Stimulated activated CD8-positive, alpha-beta memory T cell treated with anti-CD3 and anti-CD28 coated beads, Interleukin-15, amount 100 ng/mL, for 4 hours (primary cell): Measurements from ENCODE around the gene ATP6V0A1.
A peak's percentile ranks its signal among the peaks of the same experiment; 100 is the strongest.
"Not testable (repeated sequence)": the region's sequence is repeated elsewhere in the genome, so short reads cannot be mapped to it uniquely, and the experiment has no call there.

ENCODE experiments used
- DNase-seq, 2 donors: peaks; one replicate each; pipeline ENCODE4 v3.0.0-alpha.2; 2020; ENCODE audit warnings: low read depth in 2 of 2

ATP6V0A1 gene

GRCh38 chr17:42458497-42459255 is at the start of gene ATP6V0A1:
TSS of gene ATP6V0A1 (plus strand) at chr17:42458878. CDS start at chr17:42460895, 2,017 bp downstream.
- peak; percentile 77 to 81 for DNase-seq

DNA sequence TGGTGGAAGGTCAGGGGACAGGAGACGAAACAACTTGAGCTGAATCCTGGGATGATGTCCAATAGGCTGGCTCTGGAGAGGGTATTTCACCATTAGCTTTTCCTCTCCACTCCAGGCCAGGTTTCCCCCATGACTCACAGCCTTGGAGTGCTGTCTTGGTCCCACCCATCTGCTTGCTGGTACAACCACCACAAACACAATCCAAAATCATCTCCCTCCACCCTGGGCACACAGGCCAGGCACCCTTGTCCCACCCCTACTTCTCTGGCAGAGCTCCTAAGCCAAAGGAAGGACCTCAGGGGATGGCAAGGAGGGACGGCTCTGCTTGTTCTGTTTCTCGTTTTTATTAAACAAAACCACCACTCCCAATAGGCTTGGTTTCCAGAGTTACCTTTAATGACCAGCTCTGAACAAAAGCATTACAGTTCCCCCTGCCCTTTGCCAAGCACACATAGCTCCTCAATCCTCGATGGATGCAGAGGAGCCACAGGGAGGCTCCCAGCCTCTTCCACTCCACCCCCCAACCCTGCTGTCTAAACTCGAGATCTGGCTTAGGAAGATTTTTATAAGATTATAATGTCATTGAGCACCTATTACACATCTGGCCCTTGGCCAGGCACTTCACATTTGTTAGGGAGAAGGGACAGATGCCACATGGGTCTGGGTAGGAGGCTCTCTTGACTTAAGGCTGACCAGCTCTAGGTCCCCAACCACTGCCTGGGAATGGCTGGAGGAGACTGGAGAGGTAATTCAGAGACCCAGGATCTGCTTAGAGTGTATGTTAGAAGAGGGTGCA is 49.0 kb upstream of the ATP6V0A1 start:
- no peak for DNase-seq

GRCh38 chr17:42410319-42410685 is 48.4 kb upstream of the ATP6V0A1 start:
- DNase-seq = no peak

DNA sequence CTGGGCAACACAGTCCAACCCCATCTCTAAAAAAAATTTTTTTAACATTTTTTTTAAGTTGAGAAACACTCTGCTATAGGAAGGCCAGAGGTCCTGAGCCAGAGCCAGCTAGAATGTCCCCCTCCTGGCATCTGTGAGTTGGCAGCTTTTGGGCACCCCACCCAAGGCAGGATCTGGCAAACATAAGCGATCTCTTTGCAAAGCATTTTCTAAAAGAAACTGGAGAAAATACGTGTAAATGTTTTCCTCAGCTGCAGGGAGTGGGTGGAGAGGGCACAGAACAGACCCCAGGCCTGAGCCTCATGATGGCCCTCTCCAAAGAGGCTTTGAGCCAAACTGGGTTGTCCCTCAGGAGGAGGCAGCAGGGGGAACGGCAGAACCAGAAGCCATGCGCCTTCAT is 47.3 kb upstream of the ATP6V0A1 start:
- no peak for DNase-seq

DNA sequence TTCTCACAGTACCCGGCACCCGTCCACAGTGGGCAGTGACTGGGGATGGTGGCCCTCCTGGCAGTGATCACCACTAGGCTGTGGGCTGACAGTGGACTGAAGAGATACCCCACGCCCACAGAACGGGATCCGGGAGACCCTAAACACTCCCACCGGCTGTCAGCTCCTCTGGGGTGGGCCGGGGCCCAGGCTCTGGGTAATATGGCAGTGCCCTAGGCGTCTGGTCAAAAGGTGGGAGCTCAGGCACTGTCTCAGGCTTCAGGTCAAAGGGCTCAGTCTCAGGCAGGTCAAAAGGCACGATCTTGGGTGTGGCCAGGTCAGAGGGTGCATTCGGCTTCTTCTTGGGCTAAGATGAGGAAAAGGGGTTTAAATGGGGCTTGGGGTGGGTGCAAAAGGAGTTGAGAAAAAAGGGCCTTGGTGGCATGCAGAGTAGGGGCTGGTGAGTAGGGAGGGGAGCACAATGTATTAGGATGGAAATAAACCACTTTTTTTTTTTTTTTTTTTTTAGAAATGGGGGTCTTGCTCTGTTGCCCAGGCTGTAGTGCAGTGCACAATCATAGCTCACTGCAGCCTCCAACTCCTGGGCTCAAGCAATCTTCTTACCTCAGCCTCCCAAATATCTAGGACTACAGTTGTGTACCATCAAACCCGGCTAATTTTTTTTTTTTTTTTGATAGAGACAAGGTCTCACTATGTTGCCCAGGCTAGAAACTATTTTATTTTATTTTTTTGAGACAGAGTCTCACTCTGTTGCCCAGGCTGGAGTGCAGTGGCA is 46.6 kb upstream of the ATP6V0A1 start:
- no peak for DNase-seq

DNA sequence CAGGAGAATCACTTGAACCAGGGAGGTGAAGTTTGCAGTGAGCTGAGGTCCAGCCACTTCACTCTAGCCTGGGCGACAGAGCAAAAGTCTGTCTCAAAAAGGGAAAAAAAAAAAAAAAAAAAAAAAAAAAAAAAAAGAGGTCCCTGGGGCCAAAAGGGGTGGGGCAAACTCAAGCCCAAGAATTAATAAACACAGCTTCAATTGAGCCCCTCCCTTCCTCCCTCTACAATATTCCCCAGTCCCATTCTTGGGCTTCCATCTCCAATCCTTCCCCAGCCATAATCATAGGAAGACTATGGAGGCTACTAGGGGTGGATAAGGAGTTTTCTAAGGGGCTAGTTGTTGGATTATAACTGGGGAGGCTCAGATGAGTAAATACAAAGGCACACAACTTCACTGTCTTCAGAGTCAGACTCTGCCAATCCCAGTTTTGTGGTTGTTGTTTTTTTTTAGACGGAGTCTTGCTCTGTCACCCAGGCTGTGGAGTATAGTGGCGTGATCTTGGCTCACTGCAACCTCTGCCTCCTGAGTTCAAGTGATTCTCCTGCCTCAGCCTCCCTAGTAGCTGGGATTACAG is 45.1 kb upstream of the ATP6V0A1 start:
- no peak for DNase-seq

GRCh38 chr17:42414704-42415409 is 43.8 kb upstream of the ATP6V0A1 start:
- no peak for DNase-seq

- not testable (repeated sequence) for DNase-seq
Observed at GRCh38 chr17:42417981-42418380, 40.7 kb upstream of the ATP6V0A1 start.

- DNase-seq = no peak
Observed at GRCh38 chr17:42421136-42421506, 37.6 kb upstream of the ATP6V0A1 start.

GRCh38 chr17:42421507-42422338 is 37.0 kb upstream of the ATP6V0A1 start:
- no peak for DNase-seq

DNA sequence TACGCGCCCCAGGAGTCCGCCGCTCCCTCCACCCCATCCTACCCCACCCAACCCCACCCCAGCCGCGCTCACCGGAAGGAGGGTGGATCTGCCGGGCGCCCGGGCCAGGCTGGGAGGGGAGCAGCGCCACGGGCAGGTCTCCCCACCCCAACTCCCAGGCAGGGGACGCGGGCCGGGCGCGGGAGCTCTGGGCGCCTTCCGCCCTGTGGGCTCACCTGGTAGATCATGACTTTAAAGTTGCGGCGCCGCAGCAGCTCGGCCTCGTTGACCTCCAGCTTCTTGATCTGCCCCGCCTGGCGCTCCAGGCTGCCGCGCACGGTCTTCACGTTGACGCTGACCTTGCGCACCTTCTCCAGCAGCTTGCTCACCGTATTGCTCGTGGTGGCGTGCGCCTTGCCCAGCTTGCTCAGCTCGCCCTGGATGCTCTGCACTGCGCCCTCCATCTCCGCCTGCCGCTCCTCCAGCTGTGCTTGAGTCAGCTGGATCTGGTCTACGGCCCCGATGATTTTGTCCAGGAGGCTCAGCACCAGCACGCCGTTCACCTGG is 36.2 kb upstream of the ATP6V0A1 start:
- no peak for DNase-seq

DNA sequence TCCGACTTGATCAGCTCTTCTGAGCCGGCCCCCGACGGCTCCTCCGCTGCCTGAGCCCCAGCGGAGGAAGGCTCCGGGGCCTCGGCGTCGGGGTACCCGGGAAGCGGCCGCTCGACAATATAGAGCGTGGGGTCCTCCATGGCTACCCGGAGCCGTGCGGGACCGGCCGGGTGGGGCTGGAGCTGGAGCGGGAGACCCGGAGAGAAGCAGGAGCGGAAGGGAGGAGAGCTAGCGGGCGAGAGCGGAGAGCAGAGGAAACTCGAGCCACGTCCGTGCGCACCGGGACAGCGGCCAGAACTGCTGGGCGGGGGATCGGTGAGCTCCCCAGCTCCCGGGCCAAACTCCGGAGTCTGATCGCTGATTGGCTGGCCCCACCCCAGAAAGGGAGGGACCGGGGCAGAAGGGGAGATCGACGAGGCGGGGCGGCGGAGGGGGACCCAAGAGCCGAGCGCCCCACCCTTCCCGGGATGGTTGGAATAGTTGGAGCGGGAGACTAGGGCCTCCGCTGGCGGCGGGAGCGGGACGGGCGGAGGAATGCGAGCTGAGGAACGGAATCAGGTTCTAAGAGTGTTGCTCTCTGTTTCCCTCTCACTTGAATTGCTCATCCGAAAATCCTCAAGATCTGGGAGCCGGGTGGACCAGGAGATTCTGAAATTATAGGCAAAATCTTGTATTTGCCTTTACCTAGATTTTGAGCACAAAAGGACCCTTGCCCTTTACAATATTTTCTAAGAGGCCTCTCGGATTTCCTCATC is 35.5 kb upstream of the ATP6V0A1 start, which contains the start of gene CAVIN1:
Gene CAVIN1 (minus strand): TSS at position 299 of the 755 bp plus-strand sequence. CDS start 159 bp downstream, at position 140.
- no peak for DNase-seq

- DNase-seq = no peak
Observed at GRCh38 chr17:42423766-42424165, 34.9 kb upstream of the ATP6V0A1 start.

DNA sequence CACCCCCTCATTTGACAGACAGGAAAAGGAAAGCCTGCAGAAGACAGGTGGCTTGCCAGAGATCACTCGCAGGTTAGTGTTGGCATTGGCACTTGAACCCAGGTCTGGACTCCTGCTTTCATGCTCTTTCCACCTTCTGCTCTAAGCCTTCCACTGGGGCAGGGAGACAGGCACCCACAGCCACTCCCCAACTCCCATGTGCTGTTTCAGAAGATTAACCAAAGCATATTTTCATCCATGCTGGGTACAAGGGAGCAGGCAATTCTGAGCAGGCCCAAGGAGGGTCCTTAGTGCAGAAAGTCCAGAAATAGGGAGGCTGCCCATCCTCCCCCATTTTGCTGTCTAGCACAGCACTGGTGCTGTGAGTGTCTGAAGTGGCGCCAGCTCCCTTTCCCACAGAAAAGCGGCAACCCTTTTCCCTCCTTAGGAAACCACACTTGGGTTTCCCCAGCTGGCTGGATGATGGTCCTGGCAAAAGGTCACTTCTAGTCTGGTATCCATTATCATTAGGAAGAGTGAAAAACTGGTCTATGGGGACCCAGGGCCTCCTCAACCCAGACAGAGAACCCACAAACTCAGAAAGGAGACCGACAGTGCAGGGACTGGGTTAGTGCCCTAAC is 33.6 kb upstream of the ATP6V0A1 start:
- DNase-seq = no peak

DNA sequence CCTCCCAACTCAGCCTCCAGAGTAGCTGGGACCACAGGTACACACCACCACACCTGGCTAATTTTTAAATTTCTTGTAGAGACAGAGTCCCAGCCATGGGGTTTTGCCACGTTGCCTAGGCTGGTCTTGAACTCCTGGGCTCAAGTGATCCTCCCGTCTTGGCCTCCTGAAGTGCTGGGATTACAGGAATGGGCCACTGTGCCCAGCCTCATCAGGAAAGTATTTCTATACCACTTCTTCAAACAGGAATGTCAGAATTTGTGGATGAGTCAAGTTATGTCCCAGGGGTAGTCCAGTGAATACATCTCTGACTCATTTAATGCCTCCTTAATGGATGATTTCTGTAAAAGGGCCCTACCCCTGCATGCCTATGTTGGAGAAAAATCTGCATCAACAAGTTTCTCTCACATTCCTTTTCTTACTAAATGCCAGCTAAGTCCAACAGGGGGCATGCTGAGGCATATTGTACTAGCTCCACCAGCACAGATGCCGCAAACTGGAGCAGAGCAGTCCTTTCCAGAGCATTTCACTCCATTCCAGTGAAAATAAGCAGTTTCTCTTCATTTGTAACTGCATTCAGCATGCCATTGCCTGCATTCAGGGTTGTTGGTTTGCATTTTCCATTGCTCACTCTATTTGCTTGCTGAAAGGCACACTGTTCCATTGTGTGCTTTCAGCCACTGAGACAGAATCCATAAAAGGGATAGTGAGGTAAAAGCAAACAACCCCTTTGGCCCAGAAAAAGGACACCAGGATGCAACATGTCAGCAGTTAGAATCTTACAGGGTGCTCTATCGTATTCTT is 30.3 kb upstream of the ATP6V0A1 start:
- no peak for DNase-seq

DNA sequence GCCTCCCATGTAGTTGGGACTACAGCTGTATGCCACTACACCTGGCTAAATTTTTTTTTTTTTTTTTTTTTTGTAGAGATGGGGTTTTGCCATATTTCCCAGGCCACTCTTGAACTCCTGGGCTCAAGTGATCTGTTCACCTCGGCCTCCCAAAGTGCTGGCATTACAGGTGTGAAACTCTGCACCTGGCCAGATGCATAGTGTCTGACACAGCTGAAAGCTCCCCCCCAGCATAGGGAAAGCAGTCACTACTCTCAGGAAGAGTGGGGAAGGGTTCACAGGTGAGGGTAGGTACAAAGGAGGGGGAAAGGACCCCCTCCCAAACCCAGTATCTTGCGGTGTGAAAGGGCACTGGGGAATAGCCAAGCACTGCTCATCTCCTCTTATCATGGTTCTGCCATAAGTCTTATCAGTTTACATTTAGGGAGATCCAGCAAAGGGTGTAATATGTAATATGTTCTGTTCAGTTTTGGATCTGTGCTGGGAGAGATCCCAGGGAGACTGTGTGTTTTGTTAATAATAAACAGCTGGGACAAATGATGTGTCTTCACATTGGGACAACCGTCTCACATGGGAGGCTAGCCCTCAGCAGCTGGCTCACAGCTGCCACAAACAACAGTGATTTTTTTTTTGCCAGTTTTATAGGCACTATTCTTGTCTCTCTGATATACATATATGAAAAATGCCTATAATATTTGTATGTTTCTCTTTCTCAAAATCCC is 28.8 kb upstream of the ATP6V0A1 start:
- DNase-seq = no peak

DNA sequence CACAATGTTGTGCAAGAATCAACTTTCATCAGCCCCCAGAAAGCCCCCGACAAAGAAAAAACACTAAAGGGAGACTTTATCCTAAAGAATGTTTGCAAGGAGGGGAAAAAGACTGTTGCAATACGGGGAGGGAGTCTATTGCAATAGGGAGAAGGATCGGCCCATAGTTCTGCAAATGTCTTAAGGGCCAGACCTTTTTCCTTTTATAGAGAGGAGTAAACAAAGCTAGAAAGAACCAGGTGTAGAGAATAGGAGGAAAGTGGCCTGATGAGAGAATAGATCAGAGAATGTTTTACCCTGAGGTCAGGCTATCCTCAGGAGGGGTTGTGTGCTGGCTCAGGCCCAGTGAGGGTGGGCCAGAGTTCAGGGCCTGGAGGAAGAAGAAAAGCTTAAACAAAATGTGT is 26.9 kb upstream of the ATP6V0A1 start:
- no peak for DNase-seq
